Nephron progenitor cell (in vitro differentiated cells): ENCODE results near the gene KCNQ4.
A peak's percentile ranks its signal among the peaks of the same experiment; 100 is the strongest.

Experiments
- DNase-seq: peaks from one replicate; pipeline ENCODE4 v3.0.0; 2021
- H3K27ac Mint-ChIP-seq: 2 replicates; pipeline ENCODE4 v1.8.0; 2021; ENCODE audit warnings: mild to moderate bottlenecking, moderate library complexity, mixed read lengths
- H3K27me3 Mint-ChIP-seq: 2 replicates; pipeline ENCODE4 v1.8.0; 2021; ENCODE audit warnings: mild to moderate bottlenecking, low read depth, mixed read lengths; ENCODE audit not compliant: poor library complexity
- H3K36me3 Mint-ChIP-seq: 2 replicates; pipeline ENCODE4 v1.8.0; 2021; ENCODE audit warnings: low read depth, mixed read lengths
- H3K4me1 Mint-ChIP-seq: 2 replicates; pipeline ENCODE4 v1.8.0; 2021; ENCODE audit warnings: mixed read lengths
- H3K4me3 Mint-ChIP-seq: 2 replicates; pipeline ENCODE4 v1.8.0; 2021; ENCODE audit warnings: mild to moderate bottlenecking, moderate library complexity, mixed read lengths
- H3K9me3 Mint-ChIP-seq: 2 replicates; pipeline ENCODE4 v1.8.0; 2021; ENCODE audit warnings: mild to moderate bottlenecking, moderate library complexity, mixed read lengths
- CTCF ChIP-seq: fragments of 200-600 bp; sonication (generic); IDR thresholded peaks from 2 replicates; pipeline ENCODE4 v1.5.0; 2021; ENCODE audit warnings: antibody characterized with exemption

The KCNQ4 gene

DNA sequence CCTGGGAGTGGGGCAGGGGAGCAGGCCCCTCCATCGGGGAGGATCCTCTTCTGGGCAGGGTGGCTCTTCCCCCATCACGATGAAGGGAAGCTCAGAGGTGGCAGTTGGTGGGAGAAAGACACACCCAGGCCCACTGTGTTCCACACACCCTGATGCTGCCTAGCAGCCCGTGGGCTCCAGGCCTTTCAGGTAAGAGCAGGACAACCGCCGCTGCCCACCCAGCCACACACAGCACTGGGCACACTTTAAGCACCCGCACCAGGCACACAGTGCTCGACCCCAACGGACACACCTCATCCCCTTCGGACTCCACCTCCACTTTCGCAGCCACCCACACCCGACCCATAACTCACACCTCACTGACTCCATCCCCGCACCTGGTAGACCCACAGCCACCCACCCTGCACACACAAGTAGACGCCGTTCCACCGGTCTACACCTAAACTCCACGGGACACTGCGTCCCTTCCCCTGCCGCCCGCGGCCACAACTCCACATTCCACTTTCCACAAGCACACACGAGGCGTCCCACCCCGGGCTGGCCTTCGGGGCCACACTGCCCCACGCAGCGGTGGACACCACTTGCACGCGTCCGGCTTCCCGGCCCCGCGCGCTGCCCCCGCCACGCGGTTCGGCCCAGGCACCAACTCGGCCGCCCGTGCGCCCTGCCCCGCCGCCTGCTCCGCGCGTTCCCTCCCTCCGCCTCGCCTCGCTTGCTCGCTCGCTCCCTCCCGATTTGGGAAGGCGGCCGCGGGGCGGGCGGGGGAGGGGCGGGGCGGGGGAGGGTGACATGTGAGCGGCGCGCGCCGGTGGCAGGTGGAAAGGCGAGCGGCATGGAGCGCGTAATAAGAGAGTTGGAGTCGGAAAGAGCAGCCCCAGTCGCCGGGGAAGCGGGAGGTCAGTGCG is at the start of gene KCNQ4:
TSS of gene KCNQ4 (plus strand) at position 787 of the 905 bp plus-strand sequence. CDS start 307 bp downstream, outside the sequence.
- H3K4me1 Mint-ChIP-seq: peaks cover 76% of the 10 kb centered on the region
- H3K4me3 Mint-ChIP-seq: peak within 1 kb of the TSS; percentile 84
- H3K27me3 Mint-ChIP-seq: peaks cover 52% of the 10 kb centered on the region
- peaks cover 4% of the 10 kb centered on the region for H3K9me3 Mint-ChIP-seq
- H3K27ac Mint-ChIP-seq: no peak within 1 kb of the TSS
- DNase-seq: peak; percentile 77
- TF ChIP-seq CTCF: no peak
- H3K36me3 Mint-ChIP-seq: peaks cover 5% of the 10 kb centered on the region

DNA sequence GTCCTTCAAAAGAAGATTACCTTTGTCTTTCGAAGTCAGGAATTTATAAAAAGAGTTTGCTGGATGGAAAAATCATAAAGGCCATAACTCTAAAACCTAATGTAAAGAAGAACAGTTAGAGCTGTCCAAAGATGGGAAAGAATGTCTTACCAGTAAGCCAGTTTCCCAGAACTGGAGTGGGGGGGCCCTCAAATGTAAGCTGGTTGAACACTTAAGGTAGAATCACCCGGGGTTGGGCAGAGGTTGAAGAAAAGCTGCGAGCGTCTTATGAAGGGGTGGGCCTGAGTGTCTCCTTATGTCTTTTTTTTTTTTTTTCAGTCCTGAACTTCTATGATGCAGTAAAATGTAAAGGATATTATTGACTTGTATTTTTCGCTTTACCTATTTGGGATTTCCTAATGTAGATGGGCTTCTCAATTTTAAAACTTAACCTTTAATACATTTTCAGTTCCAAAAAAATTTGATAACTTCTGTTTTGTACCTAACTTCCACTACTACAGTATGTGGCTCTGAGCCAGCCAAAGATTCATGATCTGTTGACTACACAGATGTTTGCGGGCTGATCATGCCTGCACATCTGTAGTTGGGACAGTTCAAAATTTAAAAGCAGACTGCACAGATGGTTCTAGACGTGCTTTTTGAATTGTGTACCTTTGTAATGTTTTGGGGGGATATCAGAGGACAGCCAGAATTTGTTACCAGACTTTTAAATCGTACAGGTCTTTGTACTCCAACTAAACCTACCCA is 48.5 kb upstream of the KCNQ4 start:
- Mint-ChIP-seq H3K4me3 (no peak overlapping the region), H3K27me3 (no peaks in the 10 kb centered on the region), H3K27ac (no peak overlapping the region), H3K9me3 (no peaks in the 10 kb centered on the region), H3K4me1 (peaks cover 20% of the 10 kb centered on the region), H3K36me3 (peaks cover 60% of the 10 kb centered on the region)
- DNase-seq: no peak
- TF ChIP-seq CTCF: no peak

DNA sequence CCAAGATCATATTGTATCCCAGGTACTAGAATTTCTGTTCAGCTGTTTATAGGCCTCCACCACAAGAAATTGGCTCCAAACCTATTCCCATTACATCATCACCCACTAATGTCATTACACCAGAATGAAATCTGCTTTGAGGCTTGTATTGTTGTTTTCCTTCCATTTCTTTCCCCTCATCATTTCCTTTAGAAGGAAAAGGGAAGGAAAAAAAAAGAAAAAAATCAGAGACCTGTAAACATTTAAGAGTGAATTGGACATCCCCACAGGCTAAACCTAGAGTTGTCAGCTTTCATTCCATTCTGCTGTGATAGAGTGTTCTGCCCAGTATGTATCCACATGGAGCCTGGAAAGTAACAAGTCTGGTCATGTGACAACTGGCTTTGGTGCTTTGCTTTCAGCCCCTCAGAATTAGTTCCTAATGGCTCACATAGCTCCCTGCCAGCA is 47.5 kb upstream of the KCNQ4 start:
- peaks cover 59% of the 10 kb centered on the region for H3K36me3 Mint-ChIP-seq
- H3K27ac Mint-ChIP-seq: no peak overlapping the region
- H3K4me1 Mint-ChIP-seq: peaks cover 20% of the 10 kb centered on the region
- no peak for TF ChIP-seq CTCF
- no peaks in the 10 kb centered on the region for H3K27me3 Mint-ChIP-seq
- DNase-seq: no peak
- H3K9me3 Mint-ChIP-seq: no peaks in the 10 kb centered on the region
- H3K4me3 Mint-ChIP-seq: no peak overlapping the region

- no peak for TF ChIP-seq CTCF
- no peaks in the 10 kb centered on the region for H3K9me3 Mint-ChIP-seq
Observed at GRCh38 chr1:40738831-40739230, 44.8 kb upstream of the KCNQ4 start.

GRCh38 chr1:40739455-40740008 is 44.1 kb upstream of the KCNQ4 start:
- H3K9me3 Mint-ChIP-seq: no peaks in the 10 kb centered on the region
- no peak overlapping the region for H3K4me3 Mint-ChIP-seq
- DNase-seq: no peak
- H3K36me3 Mint-ChIP-seq: peaks cover 70% of the 10 kb centered on the region
- H3K27me3 Mint-ChIP-seq: no peaks in the 10 kb centered on the region
- H3K27ac Mint-ChIP-seq: no peak overlapping the region
- peaks cover 12% of the 10 kb centered on the region for H3K4me1 Mint-ChIP-seq
- TF ChIP-seq CTCF: no peak

More at GRCh38 chr1:40738831-40739230, 44.8 kb upstream of the KCNQ4 start:
- Mint-ChIP-seq H3K27ac (peak overlapping the region; percentile 17), H3K27me3 (no peaks in the 10 kb centered on the region), H3K36me3 (peaks cover 70% of the 10 kb centered on the region), H3K4me3 (no peak overlapping the region), H3K4me1 (peaks cover 12% of the 10 kb centered on the region)
- DNase-seq: no peak
